H9 (cell line): Measurements from ENCODE around the gene UBA1. TPM values are rescaled to one million over a fixed set of nuclear protein-coding genes. Genes with fewer than 3 reads are reported as not detected.

Experiments used
- DNase-seq: peaks from one replicate; pipeline ENCODE4 v3.0.0-alpha.2; 2017
- H2AFZ ChIP-seq: one replicate; pipeline ENCODE4 v1.6.1; 2013; ENCODE audit warnings: mild to moderate bottlenecking, low read length, control low read depth, moderate library complexity
- H2AK5ac ChIP-seq: 2 replicates; pipeline ENCODE4 v1.6.1; 2013; ENCODE audit warnings: low read length, control low read depth, mixed read lengths; ENCODE audit not compliant: insufficient read length
- H2BK120ac ChIP-seq: one replicate; pipeline ENCODE4 v1.6.1; 2013; ENCODE audit warnings: low read depth, mild to moderate bottlenecking, low read length, control low read depth, inconsistent platforms; ENCODE audit not compliant: poor library complexity, severe bottlenecking
- H2BK12ac ChIP-seq: 2 replicates; pipeline ENCODE4 v1.6.1; 2013; ENCODE audit warnings: low read length, control low read depth, mixed read lengths, low read depth; ENCODE audit not compliant: insufficient read length
- H2BK15ac ChIP-seq: 2 replicates; pipeline ENCODE4 v1.6.1; 2013; ENCODE audit warnings: low read depth, low read length, control low read depth
- H2BK20ac ChIP-seq: one replicate; pipeline ENCODE4 v1.6.1; 2013; ENCODE audit warnings: low read depth, mild to moderate bottlenecking, low read length, control low read depth, inconsistent platforms; ENCODE audit not compliant: poor library complexity, severe bottlenecking
- H2BK5ac ChIP-seq: 2 replicates; pipeline ENCODE4 v1.6.1; 2013; ENCODE audit warnings: low read length, control low read depth, mixed read lengths; ENCODE audit not compliant: insufficient read length
- H3K14ac ChIP-seq: 2 replicates; pipeline ENCODE4 v1.6.1; 2013; ENCODE audit warnings: low read length, control low read depth; ENCODE audit not compliant: insufficient read depth
- H3K18ac ChIP-seq: 2 replicates; pipeline ENCODE4 v1.6.1; 2013; ENCODE audit warnings: low read depth, mild to moderate bottlenecking, mixed read lengths, low read length, control low read depth; ENCODE audit not compliant: insufficient read length
- H3K23ac ChIP-seq: 2 replicates; pipeline ENCODE4 v1.6.1; 2013; ENCODE audit warnings: low read length, control low read depth, mixed read lengths, low read depth; ENCODE audit not compliant: insufficient read length
- H3K23me2 ChIP-seq: 2 replicates; pipeline ENCODE4 v1.6.1; 2013; ENCODE audit warnings: low read depth, mild to moderate bottlenecking, mixed read lengths, low read length, control low read depth; ENCODE audit not compliant: insufficient read length, poor library complexity, severe bottlenecking
- H3K27ac ChIP-seq: 2 replicates; pipeline ENCODE4 v1.5.1; 2013; ENCODE audit warnings: low read length, control low read depth, mixed read lengths, low read depth; ENCODE audit not compliant: insufficient read length
- H3K27me3 ChIP-seq: 2 replicates; pipeline ENCODE4 v1.6.1; 2013; ENCODE audit warnings: low read length, control low read depth, inconsistent platforms; ENCODE audit not compliant: insufficient read depth
- H3K4ac ChIP-seq: 2 replicates; pipeline ENCODE4 v1.6.1; 2013; ENCODE audit warnings: low read depth, mild to moderate bottlenecking, control low read depth, inconsistent platforms, low read length, moderate library complexity
- H3K4me1 ChIP-seq: 2 replicates; pipeline ENCODE4 v1.6.1; 2013; ENCODE audit warnings: low read length, control low read depth, inconsistent platforms; ENCODE audit not compliant: insufficient read depth
- H3K4me2 ChIP-seq: 2 replicates; pipeline ENCODE4 v1.6.1; 2013; ENCODE audit warnings: low read length, control low read depth, mixed read lengths; ENCODE audit not compliant: insufficient read length, insufficient read depth
- H3K56ac ChIP-seq: 2 replicates; pipeline ENCODE4 v1.6.1; 2013; ENCODE audit warnings: low read depth, mild to moderate bottlenecking, mixed read lengths, low read length, control low read depth; ENCODE audit not compliant: insufficient read length
- H3K79me1 ChIP-seq: 2 replicates; pipeline ENCODE4 v1.6.1; 2013; ENCODE audit warnings: low read depth, mild to moderate bottlenecking, moderate library complexity, low read length, control low read depth, inconsistent platforms; ENCODE audit not compliant: insufficient read depth, poor library complexity, severe bottlenecking
- H3K79me2 ChIP-seq: 2 replicates; pipeline ENCODE4 v1.6.1; 2013; ENCODE audit warnings: low read length, control low read depth, inconsistent platforms; ENCODE audit not compliant: insufficient read depth
- H3K9ac ChIP-seq: 2 replicates; pipeline ENCODE4 v1.6.1; 2013; ENCODE audit warnings: low read length, control low read depth, mixed read lengths; ENCODE audit not compliant: insufficient read length; ENCODE audit errors: extremely low read depth
- H3K9me3 ChIP-seq: one replicate; pipeline ENCODE4 v1.6.1; 2013; ENCODE audit warnings: low read depth, low read length, inconsistent platforms; ENCODE audit not compliant: control insufficient read depth
- H3T11ph ChIP-seq: one replicate; pipeline ENCODE4 v1.6.1; 2013; ENCODE audit warnings: mild to moderate bottlenecking, low read length, control low read depth, inconsistent platforms
- H4K20me1 ChIP-seq: one replicate; pipeline ENCODE4 v1.6.1; 2013; ENCODE audit not compliant: control insufficient read depth, insufficient read length, insufficient read depth
- H4K5ac ChIP-seq: 2 replicates; pipeline ENCODE4 v1.6.1; 2013; ENCODE audit warnings: low read depth, mild to moderate bottlenecking, mixed read lengths, low read length, control low read depth; ENCODE audit not compliant: insufficient read length
- H4K8ac ChIP-seq: replicated peaks from 2 replicates; pipeline ENCODE4 v1.6.1; 2013; ENCODE audit warnings: low read length, control low read depth, mixed read lengths, low read depth; ENCODE audit not compliant: insufficient read length
- H4K91ac ChIP-seq: 2 replicates; pipeline ENCODE4 v1.6.1; 2013; ENCODE audit warnings: low read depth, mild to moderate bottlenecking, moderate library complexity, mixed read lengths, low read length, control low read depth; ENCODE audit not compliant: insufficient read length
- H3K27ac Mint-ChIP-seq, 3 experiments: 2 replicates in 2 of 3; 3 replicates in 1 of 3; pipeline ENCODE4 v1.8.0; 2020 to 2021; ENCODE audit warnings: mixed read lengths in 3 of 3, mild to moderate bottlenecking in 1 of 3, moderate library complexity in 1 of 3
- H3K27me3 Mint-ChIP-seq: 2 replicates; pipeline ENCODE4 v1.8.0; 2021; ENCODE audit warnings: low read depth, mild to moderate bottlenecking, moderate library complexity, mixed read lengths
- H3K36me3 Mint-ChIP-seq, 3 experiments: 2 replicates in 2 of 3; 3 replicates in 1 of 3; pipeline ENCODE4 v1.8.0; 2020 to 2021; ENCODE audit warnings: low read depth in 3 of 3, mixed read lengths in 3 of 3; ENCODE audit not compliant: insufficient read depth in 1 of 3
- H3K4me1 Mint-ChIP-seq, 2 experiments: 2 replicates each; pipeline ENCODE4 v1.8.0; 2020; ENCODE audit warnings: mixed read lengths in 2 of 2
- H3K4me3 Mint-ChIP-seq, 2 experiments: 2 replicates in 1 of 2; 3 replicates in 1 of 2; pipeline ENCODE4 v1.8.0; 2020 to 2021; ENCODE audit warnings: mild to moderate bottlenecking in 2 of 2, mixed read lengths in 2 of 2, moderate library complexity in 1 of 2
- H3K9me3 Mint-ChIP-seq, 2 experiments: 2 replicates in 1 of 2; 3 replicates in 1 of 2; pipeline ENCODE4 v1.8.0; 2020; ENCODE audit warnings: mild to moderate bottlenecking in 2 of 2, mixed read lengths in 2 of 2, moderate library complexity in 1 of 2
- WGBS: extraction: QIAGEN DNeasy Blood & Tissue Kit; methylation state at CpG from one replicate; pipeline ENCODE4 v1.1.7; 2013; ENCODE audit warnings: missing lambda C conversion rate, low lambda C conversion rate, mixed read lengths; ENCODE audit not compliant: insufficient read length; ENCODE audit errors: extremely low coverage; 5-methylcytosine and 5-hydroxymethylcytosine counted together
- total RNA-seq: library from RNA; stranded (reverse); gene quantifications from 2 replicates; pipeline ENCODE4 v1.2.1, GENCODE V29; 2021
- TF ChIP-seq, protein P1 (sequence below): fragments of 200-600 bp; sonication (generic); conservative IDR thresholded peaks from 3 replicates; pipeline ENCODE4 v1.8.0; 2021; ENCODE audit warnings: antibody characterized with exemption, mild to moderate bottlenecking

Gene UBA1
- total RNA-seq, 1 experiment from 2014 or later = 427 TPM

DNA sequence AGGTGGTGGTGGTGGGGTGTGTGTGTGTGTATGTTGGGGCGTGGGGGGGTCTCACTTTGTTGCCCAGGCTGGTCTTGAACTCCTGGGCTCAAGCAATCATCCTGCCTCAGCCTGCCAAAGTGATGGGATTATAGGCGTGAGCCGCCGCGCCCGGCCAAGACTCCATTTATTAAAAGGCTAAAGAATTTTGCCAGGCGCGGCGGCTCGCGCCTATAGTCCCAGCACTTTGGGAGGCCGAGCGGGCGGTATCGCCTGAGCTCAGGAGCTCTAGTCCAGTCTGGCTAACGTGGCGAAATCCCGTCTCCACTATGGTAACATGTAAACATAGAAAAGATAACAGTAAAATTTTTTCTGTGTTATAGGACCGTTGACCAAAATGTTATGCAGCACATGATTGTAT is 3.7 kb upstream of the UBA1 start:
- Histone ChIP-seq H2AFZ (no peak overlapping the region), H3K79me2 (peaks cover 9% of the 10 kb centered on the region; the same call in 1 of the 2 replicates), H4K8ac (no peak overlapping the region), H3K27ac (no peak overlapping the region), H2AK5ac (no peak overlapping the region), H2BK120ac (no peak overlapping the region), H3K27me3 (no peaks in the 10 kb centered on the region), H4K20me1 (no peaks in the 10 kb centered on the region), H3K56ac (no peak overlapping the region), H3K9ac (no peak overlapping the region), H3K23me2 (peaks cover 15% of the 10 kb centered on the region), H3K23ac (no peak overlapping the region), H2BK12ac (no peak overlapping the region), H3K4me2 (peak overlapping the region; percentile 75), H3T11ph (no peak overlapping the region), H3K4me1 (0 out of 2 replicates have a peak, but pooled peaks cover under 1% of the 10 kb centered on the region), H3K18ac (no peak overlapping the region), H2BK15ac (no peak overlapping the region), H4K5ac (no peak overlapping the region), H3K4ac (no peak overlapping the region), H2BK20ac (no peak overlapping the region), H3K14ac (no peak overlapping the region), H3K9me3 (no peaks in the 10 kb centered on the region), H2BK5ac (no peak overlapping the region), H4K91ac (no peak overlapping the region), H3K79me1 (no peaks in the 10 kb centered on the region)
- WGBS = no CpG with 5 or more reads among the region's 19 CpGs
- Mint-ChIP-seq H3K4me3 (no peak overlapping the region), H3K27me3 (peaks cover 1% of the 10 kb centered on the region), H3K36me3 (peaks cover 16 to 29% (median 26%) of the 10 kb centered on the region in 3 experiments), H3K4me1 (peaks cover 11 to 18% of the 10 kb centered on the region in 2 experiments), H3K27ac (no peak overlapping the region; a peak in 1 of 7 replicates), H3K9me3 (peaks cover 21 to 49% of the 10 kb centered on the region in 2 experiments)
- TF ChIP-seq, protein P1, sequence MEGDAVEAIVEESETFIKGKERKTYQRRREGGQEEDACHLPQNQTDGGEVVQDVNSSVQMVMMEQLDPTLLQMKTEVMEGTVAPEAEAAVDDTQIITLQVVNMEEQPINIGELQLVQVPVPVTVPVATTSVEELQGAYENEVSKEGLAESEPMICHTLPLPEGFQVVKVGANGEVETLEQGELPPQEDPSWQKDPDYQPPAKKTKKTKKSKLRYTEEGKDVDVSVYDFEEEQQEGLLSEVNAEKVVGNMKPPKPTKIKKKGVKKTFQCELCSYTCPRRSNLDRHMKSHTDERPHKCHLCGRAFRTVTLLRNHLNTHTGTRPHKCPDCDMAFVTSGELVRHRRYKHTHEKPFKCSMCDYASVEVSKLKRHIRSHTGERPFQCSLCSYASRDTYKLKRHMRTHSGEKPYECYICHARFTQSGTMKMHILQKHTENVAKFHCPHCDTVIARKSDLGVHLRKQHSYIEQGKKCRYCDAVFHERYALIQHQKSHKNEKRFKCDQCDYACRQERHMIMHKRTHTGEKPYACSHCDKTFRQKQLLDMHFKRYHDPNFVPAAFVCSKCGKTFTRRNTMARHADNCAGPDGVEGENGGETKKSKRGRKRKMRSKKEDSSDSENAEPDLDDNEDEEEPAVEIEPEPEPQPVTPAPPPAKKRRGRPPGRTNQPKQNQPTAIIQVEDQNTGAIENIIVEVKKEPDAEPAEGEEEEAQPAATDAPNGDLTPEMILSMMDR = no peak
- DNase-seq = no peak
